GM13976 (cell line): ENCODE results near the gene MINDY3.

Experiments used
- DNase-seq: peaks from one replicate; pipeline ENCODE4 v3.0.0; 2012; ENCODE audit warnings: low spot score
- CTCF ChIP-seq: IDR thresholded peaks from 2 replicates; pipeline ENCODE4 v1.5.1; 2012; ENCODE audit warnings: borderline replicate concordance, mild to moderate bottlenecking; ENCODE audit not compliant: insufficient read depth; ENCODE audit errors: extremely low read depth, missing control alignments, control extremely low read depth
- in situ Hi-C: fragments of 300-500 bp; cut with MboI; formaldehyde crosslinking; loops from one replicate; pipeline ENCODE4 v1.12.0; 2022; ENCODE audit warnings: low sequenced_read_pairs, mixed read lengths, inconsistent platforms; ENCODE audit not compliant: unreplicated experiment

The MINDY3 gene

GRCh38 chr10:15868006-15868405 is 7.7 kb upstream of the MINDY3 start:
- no peak for TF ChIP-seq CTCF
- in situ Hi-C loops: no loop called here
- DNase-seq: no peak

DNA sequence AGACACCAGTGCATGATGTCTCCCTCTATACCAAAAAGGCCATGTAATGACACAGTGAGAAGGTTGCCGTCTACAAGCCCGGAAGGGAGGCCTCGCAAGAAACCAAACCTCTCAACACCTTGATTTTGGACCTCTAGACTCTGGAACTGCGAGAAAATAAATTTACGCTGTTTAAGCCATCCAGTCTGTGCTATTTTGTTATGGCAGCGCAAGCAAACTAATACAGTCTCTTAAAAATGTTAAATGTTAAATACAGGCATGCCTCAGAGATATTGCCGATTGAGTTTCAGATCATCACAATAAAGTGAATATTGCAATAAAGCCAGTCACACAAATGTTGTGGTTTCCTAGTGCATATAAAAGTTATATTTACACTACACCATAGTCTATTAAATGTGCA is 5.0 kb upstream of the MINDY3 start:
- in situ Hi-C loops: no loop called here
- DNase-seq: no peak
- no peak for TF ChIP-seq CTCF

- TF ChIP-seq CTCF: no peak
- in situ Hi-C loops: no loop called here
- DNase-seq: no peak
Measured at GRCh38 chr10:15864419-15864818, 4.1 kb upstream of the MINDY3 start.

DNA sequence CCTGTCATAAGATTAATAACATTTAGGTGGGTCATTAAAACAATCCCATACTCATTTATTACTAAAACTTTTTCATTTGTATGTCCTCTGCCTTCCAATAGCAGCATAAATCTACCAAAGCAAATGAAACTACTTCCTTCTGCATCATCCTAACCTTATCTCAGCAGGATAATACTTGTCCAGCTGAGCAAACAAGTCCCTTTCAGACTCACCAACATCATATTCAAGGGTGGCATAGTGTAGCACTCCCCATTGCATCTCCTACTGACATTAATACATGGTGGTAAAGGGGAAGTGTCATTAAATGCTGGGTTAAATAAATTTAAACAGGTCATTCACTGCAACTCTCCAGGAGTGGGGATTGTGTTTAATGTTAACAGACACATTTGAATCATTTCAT is 3.4 kb upstream of the MINDY3 start:
- in situ Hi-C loops: no loop called here
- DNase-seq: no peak
- TF ChIP-seq CTCF: no peak

DNA sequence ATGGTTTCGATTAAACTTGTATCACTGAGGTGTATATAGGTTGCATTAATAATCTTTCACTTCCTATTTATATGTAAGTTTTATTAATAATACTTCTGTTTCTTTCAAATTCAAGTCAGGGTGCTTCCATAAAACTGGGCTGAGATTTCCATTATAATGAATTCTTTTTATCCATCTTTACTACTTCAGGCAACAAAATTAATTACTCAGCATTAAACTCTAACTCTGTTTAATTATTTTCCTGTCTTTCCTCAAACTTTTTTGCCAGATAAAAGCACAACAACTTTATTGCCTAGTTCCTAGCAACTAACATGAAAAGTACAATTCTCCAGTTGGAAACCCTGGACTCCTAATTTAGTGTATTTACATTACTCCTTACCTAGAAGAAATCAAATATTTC is 3.0 kb upstream of the MINDY3 start:
- TF ChIP-seq CTCF: no peak
- in situ Hi-C loops: no loop called here

DNA sequence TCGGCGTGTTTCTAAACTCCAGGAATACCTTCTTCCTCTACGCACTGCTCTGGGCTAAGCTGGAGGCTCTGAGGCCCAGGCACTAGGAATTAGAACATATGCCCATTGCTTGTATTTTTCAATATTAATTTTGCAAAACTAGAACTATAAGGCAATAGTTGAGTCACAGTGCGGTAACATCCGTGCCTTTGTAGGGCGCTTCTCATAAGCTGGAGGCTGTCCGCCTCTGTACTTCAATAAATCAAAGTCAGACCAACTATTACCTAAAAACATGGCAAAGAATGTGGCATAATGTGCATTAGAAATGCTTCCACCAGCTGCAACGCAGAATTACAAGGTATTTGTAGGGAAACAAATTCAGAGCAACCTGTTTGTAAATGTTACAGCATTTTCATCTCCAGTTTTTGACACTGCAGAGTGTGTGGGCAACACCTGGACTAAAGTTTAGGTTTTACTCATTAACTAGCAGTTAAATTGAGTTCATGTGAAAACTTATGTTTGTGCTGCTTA is 440 bp upstream of the MINDY3 start:
- in situ Hi-C loops: no loop called here
- DNase-seq: no peak
- TF ChIP-seq CTCF: no peak

More for the DNA sequence above, 3.0 kb upstream of the MINDY3 start:
- no peak for DNase-seq

DNA sequence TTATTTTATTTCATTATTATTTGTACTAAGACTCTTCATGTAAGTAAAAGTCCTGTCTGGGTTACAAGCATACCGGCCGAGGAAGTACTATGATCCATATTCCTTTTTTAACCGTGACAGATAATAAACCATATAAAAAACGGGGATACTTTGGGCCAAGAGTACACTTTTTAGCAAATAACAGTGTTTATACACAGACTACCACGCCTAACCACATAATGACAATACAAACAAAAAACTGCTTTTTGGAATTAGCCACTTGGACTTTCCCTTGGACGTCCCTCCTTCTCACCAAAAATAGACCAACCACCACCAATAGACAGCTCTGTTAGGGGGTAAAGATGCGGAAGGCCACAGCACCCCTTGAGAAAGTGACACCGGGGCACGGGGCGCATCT is 800 bp downstream of the MINDY3 start:
- no peak for DNase-seq
- no peak for TF ChIP-seq CTCF
- in situ Hi-C loops: no loop called here
